ENCODE results near the gene HINT1.
"Not testable (repeated sequence)": the region's sequence is repeated elsewhere in the genome, so short reads cannot be mapped to it uniquely, and the experiment has no call there.

HINT1 gene

GRCh38 chr5:131138406-131138805 lies 26.6 kb downstream of the HINT1 start:
- not testable (repeated sequence) for H3K14ac ChIP-seq (ENCODE audit: low read length); H3K4ac ChIP-seq (ENCODE audit: low read length); H2BK5ac ChIP-seq (ENCODE audit: low read length); H3K4me2 ChIP-seq (ENCODE audit: insufficient read depth, low read length, poor library complexity, severe bottlenecking); H3K27me3 ChIP-seq (ENCODE audit: control insufficient read depth in 3 of 3, insufficient read depth in 3 of 3, low read depth in 1 of 3, low read length in 3 of 3); H2AK5ac ChIP-seq (ENCODE audit: low read depth, low read length); H3K9ac ChIP-seq (ENCODE audit: low read depth, low read length, poor library complexity); H3K36me3 ChIP-seq (replicated peaks in 1 of 2; ENCODE audit: control insufficient read depth in 2 of 2, insufficient read depth in 2 of 2, low read length in 2 of 2); H3K18ac ChIP-seq (ENCODE audit: low read length); H3K9me3 ChIP-seq (replicated peaks in 1 of 2; ENCODE audit: control insufficient read depth in 2 of 2, insufficient read depth in 1 of 2, low read depth in 1 of 2, low read length in 2 of 2); H3K79me1 ChIP-seq (ENCODE audit: low read depth, low read length); H2BK15ac ChIP-seq (ENCODE audit: low read length); H3K4me1 ChIP-seq (ENCODE audit: control insufficient read depth in 2 of 2, insufficient read depth in 1 of 2, low read depth in 1 of 2, low read length in 2 of 2); DNase-seq (ENCODE audit: low spot score); H4K91ac ChIP-seq (ENCODE audit: low read depth, low read length, poor library complexity); H3K27ac ChIP-seq (replicated peaks; ENCODE audit: low read length); H4K8ac ChIP-seq (ENCODE audit: low read depth, low read length); H2BK12ac ChIP-seq (ENCODE audit: low read length); H3K23ac ChIP-seq (ENCODE audit: low read depth, low read length, poor library complexity); H2BK120ac ChIP-seq (ENCODE audit: low read depth, low read length); H3K4me3 ChIP-seq (ENCODE audit: low read length in 2 of 2); H2AFZ ChIP-seq (ENCODE audit: low read length)
- no CpG with 5 or more reads among the region's 5 CpGs for WGBS, 2 donors (ENCODE audit: extremely low coverage in 2 of 2, insufficient read length in 2 of 2, insufficient replicate concordance in 1 of 2)

- not testable (repeated sequence) for H3K23ac ChIP-seq (ENCODE audit: low read depth, low read length, poor library complexity); H4K8ac ChIP-seq (ENCODE audit: low read depth, low read length); H3K18ac ChIP-seq (ENCODE audit: low read length); H3K27me3 ChIP-seq (ENCODE audit: control insufficient read depth in 3 of 3, insufficient read depth in 3 of 3, low read depth in 1 of 3, low read length in 3 of 3); H2AK5ac ChIP-seq (ENCODE audit: low read depth, low read length); H2BK5ac ChIP-seq (ENCODE audit: low read length); DNase-seq (ENCODE audit: low spot score); H2BK120ac ChIP-seq (ENCODE audit: low read depth, low read length); H3K4me3 ChIP-seq (ENCODE audit: low read length in 2 of 2); H3K36me3 ChIP-seq (replicated peaks in 1 of 2; ENCODE audit: control insufficient read depth in 2 of 2, insufficient read depth in 2 of 2, low read length in 2 of 2); H3K9ac ChIP-seq (ENCODE audit: low read depth, low read length, poor library complexity); H3K27ac ChIP-seq (replicated peaks; ENCODE audit: low read length); H3K14ac ChIP-seq (ENCODE audit: low read length); H4K91ac ChIP-seq (ENCODE audit: low read depth, low read length, poor library complexity); H3K79me1 ChIP-seq (ENCODE audit: low read depth, low read length); H2BK15ac ChIP-seq (ENCODE audit: low read length); H3K4me1 ChIP-seq (ENCODE audit: control insufficient read depth in 2 of 2, insufficient read depth in 1 of 2, low read depth in 1 of 2, low read length in 2 of 2); H2BK12ac ChIP-seq (ENCODE audit: low read length); H3K4me2 ChIP-seq (ENCODE audit: insufficient read depth, low read length, poor library complexity, severe bottlenecking); H3K4ac ChIP-seq (ENCODE audit: low read length); H2AFZ ChIP-seq (ENCODE audit: low read length); H3K9me3 ChIP-seq (replicated peaks in 1 of 2; ENCODE audit: control insufficient read depth in 2 of 2, insufficient read depth in 1 of 2, low read depth in 1 of 2, low read length in 2 of 2)
- WGBS, 2 donors (ENCODE audit: extremely low coverage in 2 of 2, insufficient read length in 2 of 2, insufficient replicate concordance in 1 of 2), result no CpG with 5 or more reads among the region's 2 CpGs
Measured at GRCh38 chr5:131133091-131133490, 32.0 kb downstream of the HINT1 start.

GRCh38 chr5:131129306-131129705 lies 35.8 kb downstream of the HINT1 start:
- Histone ChIP-seq H3K4me2 (ENCODE audit: insufficient read depth, low read length, poor library complexity, severe bottlenecking) (no peak overlapping the region), H3K36me3 (replicated peaks in 1 of 2; ENCODE audit: control insufficient read depth in 2 of 2, insufficient read depth in 2 of 2, low read length in 2 of 2) (no peaks in the 10 kb centered on the region), H2BK120ac (ENCODE audit: low read depth, low read length) (no peak overlapping the region), H2AFZ (ENCODE audit: low read length) (no peak overlapping the region), H3K18ac (ENCODE audit: low read length) (no peak overlapping the region), H2BK15ac (ENCODE audit: low read length) (no peak overlapping the region), H2AK5ac (ENCODE audit: low read depth, low read length) (no peak overlapping the region), H3K4ac (ENCODE audit: low read length) (no peak overlapping the region), H3K4me3 (ENCODE audit: low read length in 2 of 2) (no peak overlapping the region), H3K14ac (ENCODE audit: low read length) (no peak overlapping the region), H3K27ac (replicated peaks; ENCODE audit: low read length) (no peak overlapping the region), H3K27me3 (ENCODE audit: control insufficient read depth in 3 of 3, insufficient read depth in 3 of 3, low read depth in 1 of 3, low read length in 3 of 3) (no peaks in the 10 kb centered on the region), H3K9ac (ENCODE audit: low read depth, low read length, poor library complexity) (no peak overlapping the region), H3K23ac (ENCODE audit: low read depth, low read length, poor library complexity) (no peak overlapping the region), H4K91ac (ENCODE audit: low read depth, low read length, poor library complexity) (no peak overlapping the region), H2BK5ac (ENCODE audit: low read length) (no peak overlapping the region), H3K4me1 (ENCODE audit: control insufficient read depth in 2 of 2, insufficient read depth in 1 of 2, low read depth in 1 of 2, low read length in 2 of 2) (no peaks in the 10 kb centered on the region), H3K9me3 (replicated peaks in 1 of 2; ENCODE audit: control insufficient read depth in 2 of 2, insufficient read depth in 1 of 2, low read depth in 1 of 2, low read length in 2 of 2) (peaks cover 0 to 2% of the 10 kb centered on the region in 2 donors), H2BK12ac (ENCODE audit: low read length) (no peak overlapping the region), H3K79me1 (ENCODE audit: low read depth, low read length) (no peaks in the 10 kb centered on the region), H4K8ac (ENCODE audit: low read depth, low read length) (no peak overlapping the region)
- no CpG with 5 or more reads among the region's 4 CpGs for WGBS, 2 donors (ENCODE audit: extremely low coverage in 2 of 2, insufficient read length in 2 of 2, insufficient replicate concordance in 1 of 2)
- DNase-seq (ENCODE audit: low spot score), result no peak

GRCh38 chr5:131127244-131127643 lies 37.8 kb downstream of the HINT1 start:
- H3K79me1 ChIP-seq (ENCODE audit: low read depth, low read length); H3K14ac ChIP-seq (ENCODE audit: low read length); H3K27ac ChIP-seq (replicated peaks; ENCODE audit: low read length); H3K23ac ChIP-seq (ENCODE audit: low read depth, low read length, poor library complexity); H3K9ac ChIP-seq (ENCODE audit: low read depth, low read length, poor library complexity); H3K36me3 ChIP-seq (replicated peaks in 1 of 2; ENCODE audit: control insufficient read depth in 2 of 2, insufficient read depth in 2 of 2, low read length in 2 of 2); H2BK12ac ChIP-seq (ENCODE audit: low read length); H2BK120ac ChIP-seq (ENCODE audit: low read depth, low read length); H3K27me3 ChIP-seq (ENCODE audit: control insufficient read depth in 3 of 3, insufficient read depth in 3 of 3, low read depth in 1 of 3, low read length in 3 of 3); H2AK5ac ChIP-seq (ENCODE audit: low read depth, low read length); H3K18ac ChIP-seq (ENCODE audit: low read length); DNase-seq (ENCODE audit: low spot score); H3K4ac ChIP-seq (ENCODE audit: low read length); H2BK15ac ChIP-seq (ENCODE audit: low read length); H4K8ac ChIP-seq (ENCODE audit: low read depth, low read length); H4K91ac ChIP-seq (ENCODE audit: low read depth, low read length, poor library complexity); H3K4me1 ChIP-seq (ENCODE audit: control insufficient read depth in 2 of 2, insufficient read depth in 1 of 2, low read depth in 1 of 2, low read length in 2 of 2); H3K9me3 ChIP-seq (replicated peaks in 1 of 2; ENCODE audit: control insufficient read depth in 2 of 2, insufficient read depth in 1 of 2, low read depth in 1 of 2, low read length in 2 of 2); H2BK5ac ChIP-seq (ENCODE audit: low read length); H3K4me3 ChIP-seq (ENCODE audit: low read length in 2 of 2); H3K4me2 ChIP-seq (ENCODE audit: insufficient read depth, low read length, poor library complexity, severe bottlenecking); H2AFZ ChIP-seq (ENCODE audit: low read length): not testable (repeated sequence)
- WGBS, 2 donors (ENCODE audit: extremely low coverage in 2 of 2, insufficient read length in 2 of 2, insufficient replicate concordance in 1 of 2), result no CpG with 5 or more reads among the region's 2 CpGs
